Measurements from ENCODE around the gene SPECC1L. TPM values are rescaled to one million over a fixed set of nuclear protein-coding genes. Genes with fewer than 3 reads are reported as not detected.

Gene SPECC1L
- total RNA-seq, 4 donors from 2014 or later: 50.4 to 125 (median 68.0) TPM

- WGBS, 2 donors (ENCODE audit: low coverage in 1 of 2): 80 to 83% methylated on average over 1 to 16 of the region's 19 CpGs
- Histone ChIP-seq H3K36me3 (no peaks in the 10 kb centered on the region), H3K9me3 (no peaks in the 10 kb centered on the region), H3K27ac (peak overlapping the region; percentile 63 to 87 (median 66)), H3K27me3 (peaks cover 25% of the 10 kb centered on the region), H3K4me1 (peaks cover 4 to 25% (median 12%) of the 10 kb centered on the region in 4 donors), H3K4me3 (no peak overlapping the region)
- TF ChIP-seq POLR2AphosphoS5 (IDR thresholded peaks at IDR 0.05): no peak
- no peak for TF ChIP-seq CTCF (IDR thresholded peaks at IDR 0.05)
- no peak for TF ChIP-seq EP300 (IDR thresholded peaks at IDR 0.05; ENCODE audit: low read depth)
- no peak for TF ChIP-seq POLR2A (IDR thresholded peaks at IDR 0.05)
- DNase-seq: no peak
- intact Hi-C loops (cut with DNase I; ENCODE audit: low total_unique reads): loop anchor here (10.0 kb wide), 1 partner anchor 78 kb away; no protein-coding TSS in a partner anchor
- in situ Hi-C loops (cut with MboI; ENCODE audit: low pct_ligation_motif_present in 1 of 4, low pct_unique_long_range_greater_than_20kb in 1 of 4, low sequenced_read_pairs in 3 of 4): loop anchor here in 1 of 4 donors (10.0 kb wide), 1 partner anchor 98 kb away; no protein-coding TSS in a partner anchor
Measured at GRCh38 chr22:24426851-24427499, 156.3 kb downstream of the SPECC1L start.

GRCh38 chr22:24427500-24428164, 157.0 kb downstream of the SPECC1L start, which contains the start of gene ADORA2A:
TSS of gene ADORA2A (plus strand) at chr22:24427599. CDS start at chr22:24433405, 5,806 bp downstream.
- peak; percentile 84 for DNase-seq
- in situ Hi-C loops (cut with MboI; ENCODE audit: low pct_ligation_motif_present in 1 of 4, low pct_unique_long_range_greater_than_20kb in 1 of 4, low sequenced_read_pairs in 3 of 4): loop anchor here in 1 of 4 donors (10.0 kb wide), 1 partner anchor 97 kb away; no protein-coding TSS in a partner anchor
- H3K36me3 ChIP-seq: no peaks in the 10 kb centered on the region
- peaks cover 22% of the 10 kb centered on the region for H3K27me3 ChIP-seq
- H3K9me3 ChIP-seq: no peaks in the 10 kb centered on the region
- TF ChIP-seq POLR2AphosphoS5 (IDR thresholded peaks at IDR 0.05): peak in 1 of 3 donors; percentile 47
- TF ChIP-seq CTCF (IDR thresholded peaks at IDR 0.05): no peak
- 81% methylated on average over 16 of the region's 22 CpGs; no CpG with 5 or more reads in 1 of the 2 donors for WGBS, 2 donors (ENCODE audit: low coverage in 1 of 2)
- intact Hi-C loops (cut with DNase I; ENCODE audit: low total_unique reads): loop anchor here (10.0 kb wide), 1 partner anchor 77 kb away; no protein-coding TSS in a partner anchor
- peak within 1 kb of the TSS; percentile 63 to 87 (median 66) for H3K27ac ChIP-seq
- H3K4me1 ChIP-seq: peaks cover 10 to 31% (median 19%) of the 10 kb centered on the region in 4 donors
- H3K4me3 ChIP-seq: peak within 1 kb of the TSS in 1 of 4 donors; percentile 22

- H3K4me1 ChIP-seq: peaks cover 23 to 40% (median 30%) of the 10 kb centered on the region in 4 donors
- intact Hi-C loops (cut with DNase I; ENCODE audit: low total_unique reads): loop anchor here (10.0 kb wide), 1 partner anchor 76 kb away; no protein-coding TSS in a partner anchor
- H3K9me3 ChIP-seq: no peaks in the 10 kb centered on the region
Measured at GRCh38 chr22:24428751-24429410, 158.2 kb downstream of the SPECC1L start.

More at GRCh38 chr22:24428751-24429410, 158.2 kb downstream of the SPECC1L start:
- in situ Hi-C loops (cut with MboI; ENCODE audit: low pct_ligation_motif_present in 1 of 4, low pct_unique_long_range_greater_than_20kb in 1 of 4, low sequenced_read_pairs in 3 of 4): loop anchor here in 1 of 4 donors (10.0 kb wide), 1 partner anchor 96 kb away; no protein-coding TSS in a partner anchor
- Histone ChIP-seq H3K27ac (peak overlapping the region; percentile 63 to 87 (median 66)), H3K4me3 (peak overlapping the region in 1 of 4 donors; percentile 9), H3K27me3 (peaks cover 16% of the 10 kb centered on the region), H3K36me3 (no peaks in the 10 kb centered on the region)
- WGBS, 2 donors (ENCODE audit: low coverage in 1 of 2): 63 to 71% methylated on average over 3 to 10 of the region's 11 CpGs
- no peak for DNase-seq
- TF ChIP-seq EP300 (IDR thresholded peaks at IDR 0.05; ENCODE audit: low read depth): no peak
- no peak for TF ChIP-seq POLR2AphosphoS5 (IDR thresholded peaks at IDR 0.05)
- no peak for TF ChIP-seq POLR2A (IDR thresholded peaks at IDR 0.05)
- TF ChIP-seq CTCF (IDR thresholded peaks at IDR 0.05): no peak
